MM.1S (cell line): ENCODE results near the gene RHOH.

Experiments
- EZH2 ChIP-seq: fragments of 300-600 bp; sonication (generic); optimal IDR thresholded peaks from 2 replicates; pipeline ENCODE3; 2017; ENCODE audit warnings: low read depth, mild to moderate bottlenecking, antibody characterized with exemption, low read length, mixed read lengths
- EZH2phosphoT487 ChIP-seq: fragments of 300-600 bp; sonication (generic); IDR thresholded peaks from 2 replicates; pipeline ENCODE4 v1.6.1; 2018; ENCODE audit warnings: antibody characterized with exemption, low read length
- TF ChIP-seq, protein P1 (sequence below): fragments of 300-600 bp; sonication (generic); IDR thresholded peaks from 2 replicates; pipeline ENCODE4 v1.5.1; 2016; ENCODE audit warnings: antibody characterized with exemption, low read length, mixed read lengths

DNA sequence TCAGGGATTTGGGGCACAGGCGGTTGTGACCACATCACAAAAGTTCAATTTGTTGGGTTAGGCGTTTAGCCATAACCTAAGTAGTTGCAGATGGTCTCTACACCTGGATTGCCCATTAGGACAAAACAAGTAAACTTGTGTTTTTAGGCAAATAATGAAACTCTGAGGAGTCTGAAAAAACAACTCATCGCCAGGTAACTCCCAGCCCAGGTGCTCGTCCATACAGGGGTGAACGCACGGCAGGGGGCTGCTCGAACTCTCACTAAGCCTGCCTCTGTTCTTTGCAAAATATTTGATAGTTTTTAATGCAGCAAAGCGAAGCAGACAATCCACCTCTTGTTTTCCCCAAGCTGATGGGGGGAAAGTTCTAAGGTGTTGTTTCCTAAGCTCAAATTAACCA lies 559 bp upstream of the RHOH start:
- TF ChIP-seq, protein P1, sequence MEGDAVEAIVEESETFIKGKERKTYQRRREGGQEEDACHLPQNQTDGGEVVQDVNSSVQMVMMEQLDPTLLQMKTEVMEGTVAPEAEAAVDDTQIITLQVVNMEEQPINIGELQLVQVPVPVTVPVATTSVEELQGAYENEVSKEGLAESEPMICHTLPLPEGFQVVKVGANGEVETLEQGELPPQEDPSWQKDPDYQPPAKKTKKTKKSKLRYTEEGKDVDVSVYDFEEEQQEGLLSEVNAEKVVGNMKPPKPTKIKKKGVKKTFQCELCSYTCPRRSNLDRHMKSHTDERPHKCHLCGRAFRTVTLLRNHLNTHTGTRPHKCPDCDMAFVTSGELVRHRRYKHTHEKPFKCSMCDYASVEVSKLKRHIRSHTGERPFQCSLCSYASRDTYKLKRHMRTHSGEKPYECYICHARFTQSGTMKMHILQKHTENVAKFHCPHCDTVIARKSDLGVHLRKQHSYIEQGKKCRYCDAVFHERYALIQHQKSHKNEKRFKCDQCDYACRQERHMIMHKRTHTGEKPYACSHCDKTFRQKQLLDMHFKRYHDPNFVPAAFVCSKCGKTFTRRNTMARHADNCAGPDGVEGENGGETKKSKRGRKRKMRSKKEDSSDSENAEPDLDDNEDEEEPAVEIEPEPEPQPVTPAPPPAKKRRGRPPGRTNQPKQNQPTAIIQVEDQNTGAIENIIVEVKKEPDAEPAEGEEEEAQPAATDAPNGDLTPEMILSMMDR: no peak
- TF ChIP-seq EZH2phosphoT487 (no peak), EZH2 (no peak)
